Panc1 (cell line): ENCODE measurements around the gene NME2.

ENCODE experiments used
- POLR2AphosphoS5 ChIP-seq: IDR thresholded peaks from 2 replicates; pipeline ENCODE4 v1.6.1; 2012; ENCODE audit warnings: mild to moderate bottlenecking, low read depth, low read length, moderate library complexity
- SIN3A ChIP-seq: IDR thresholded peaks from 2 replicates; pipeline ENCODE4 v1.6.1; 2012; ENCODE audit warnings: low read depth, mild to moderate bottlenecking, low read length, moderate library complexity, borderline replicate concordance; ENCODE audit not compliant: insufficient read depth
- TCF7L2 ChIP-seq: IDR thresholded peaks from 2 replicates; pipeline ENCODE4 v1.6.1; 2011; ENCODE audit warnings: mild to moderate bottlenecking, low read depth, low read length, inconsistent platforms
- TF ChIP-seq, protein P1 (sequence below): fragments of 450-650 bp; IDR thresholded peaks from 2 replicates; pipeline ENCODE4 v1.5.1; 2017; ENCODE audit warnings: mild to moderate bottlenecking
- TF ChIP-seq, protein P2 (sequence below), 2 experiments: IDR thresholded peaks; 2 replicates each; pipeline ENCODE4 v1.6.1; 2011 to 2012; ENCODE audit warnings: low read depth in 2 of 2, control low read depth in 1 of 2, low read length in 1 of 2, mild to moderate bottlenecking in 1 of 2, moderate library complexity in 1 of 2; ENCODE audit not compliant: insufficient read depth in 1 of 2

DNA sequence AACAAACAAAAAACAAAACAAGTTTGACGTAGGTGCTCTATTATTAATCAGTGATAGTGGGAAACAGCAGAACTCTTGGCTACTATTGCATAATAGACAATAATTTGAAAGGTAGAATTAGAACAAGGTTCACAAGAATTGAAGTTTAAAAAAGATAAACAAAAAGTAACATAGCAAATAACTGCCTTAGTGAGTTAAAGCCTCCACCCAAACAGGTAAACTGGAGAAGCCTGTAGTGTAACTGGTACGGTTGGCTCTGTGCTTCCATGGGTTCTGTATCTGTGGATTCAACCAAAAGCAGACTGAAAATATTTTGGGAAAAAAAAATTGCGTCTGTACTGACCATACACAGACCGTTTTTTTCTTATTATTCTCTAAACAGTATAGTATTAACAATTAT, 55.1 kb downstream of the NME2 start:
- TF ChIP-seq, protein P1, sequence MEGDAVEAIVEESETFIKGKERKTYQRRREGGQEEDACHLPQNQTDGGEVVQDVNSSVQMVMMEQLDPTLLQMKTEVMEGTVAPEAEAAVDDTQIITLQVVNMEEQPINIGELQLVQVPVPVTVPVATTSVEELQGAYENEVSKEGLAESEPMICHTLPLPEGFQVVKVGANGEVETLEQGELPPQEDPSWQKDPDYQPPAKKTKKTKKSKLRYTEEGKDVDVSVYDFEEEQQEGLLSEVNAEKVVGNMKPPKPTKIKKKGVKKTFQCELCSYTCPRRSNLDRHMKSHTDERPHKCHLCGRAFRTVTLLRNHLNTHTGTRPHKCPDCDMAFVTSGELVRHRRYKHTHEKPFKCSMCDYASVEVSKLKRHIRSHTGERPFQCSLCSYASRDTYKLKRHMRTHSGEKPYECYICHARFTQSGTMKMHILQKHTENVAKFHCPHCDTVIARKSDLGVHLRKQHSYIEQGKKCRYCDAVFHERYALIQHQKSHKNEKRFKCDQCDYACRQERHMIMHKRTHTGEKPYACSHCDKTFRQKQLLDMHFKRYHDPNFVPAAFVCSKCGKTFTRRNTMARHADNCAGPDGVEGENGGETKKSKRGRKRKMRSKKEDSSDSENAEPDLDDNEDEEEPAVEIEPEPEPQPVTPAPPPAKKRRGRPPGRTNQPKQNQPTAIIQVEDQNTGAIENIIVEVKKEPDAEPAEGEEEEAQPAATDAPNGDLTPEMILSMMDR, result no peak
- TF ChIP-seq, protein P2, sequence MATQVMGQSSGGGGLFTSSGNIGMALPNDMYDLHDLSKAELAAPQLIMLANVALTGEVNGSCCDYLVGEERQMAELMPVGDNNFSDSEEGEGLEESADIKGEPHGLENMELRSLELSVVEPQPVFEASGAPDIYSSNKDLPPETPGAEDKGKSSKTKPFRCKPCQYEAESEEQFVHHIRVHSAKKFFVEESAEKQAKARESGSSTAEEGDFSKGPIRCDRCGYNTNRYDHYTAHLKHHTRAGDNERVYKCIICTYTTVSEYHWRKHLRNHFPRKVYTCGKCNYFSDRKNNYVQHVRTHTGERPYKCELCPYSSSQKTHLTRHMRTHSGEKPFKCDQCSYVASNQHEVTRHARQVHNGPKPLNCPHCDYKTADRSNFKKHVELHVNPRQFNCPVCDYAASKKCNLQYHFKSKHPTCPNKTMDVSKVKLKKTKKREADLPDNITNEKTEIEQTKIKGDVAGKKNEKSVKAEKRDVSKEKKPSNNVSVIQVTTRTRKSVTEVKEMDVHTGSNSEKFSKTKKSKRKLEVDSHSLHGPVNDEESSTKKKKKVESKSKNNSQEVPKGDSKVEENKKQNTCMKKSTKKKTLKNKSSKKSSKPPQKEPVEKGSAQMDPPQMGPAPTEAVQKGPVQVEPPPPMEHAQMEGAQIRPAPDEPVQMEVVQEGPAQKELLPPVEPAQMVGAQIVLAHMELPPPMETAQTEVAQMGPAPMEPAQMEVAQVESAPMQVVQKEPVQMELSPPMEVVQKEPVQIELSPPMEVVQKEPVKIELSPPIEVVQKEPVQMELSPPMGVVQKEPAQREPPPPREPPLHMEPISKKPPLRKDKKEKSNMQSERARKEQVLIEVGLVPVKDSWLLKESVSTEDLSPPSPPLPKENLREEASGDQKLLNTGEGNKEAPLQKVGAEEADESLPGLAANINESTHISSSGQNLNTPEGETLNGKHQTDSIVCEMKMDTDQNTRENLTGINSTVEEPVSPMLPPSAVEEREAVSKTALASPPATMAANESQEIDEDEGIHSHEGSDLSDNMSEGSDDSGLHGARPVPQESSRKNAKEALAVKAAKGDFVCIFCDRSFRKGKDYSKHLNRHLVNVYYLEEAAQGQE (IDR thresholded peaks at IDR 0.05; ENCODE audit: insufficient read depth in 1 of 2, low read depth in 2 of 2, low read length in 1 of 2), result no peak
- TF ChIP-seq POLR2AphosphoS5, result no peak
- no peak for TF ChIP-seq SIN3A
- no peak for TF ChIP-seq TCF7L2
